ENCODE results near the gene KRT83.

The KRT83 gene

DNA sequence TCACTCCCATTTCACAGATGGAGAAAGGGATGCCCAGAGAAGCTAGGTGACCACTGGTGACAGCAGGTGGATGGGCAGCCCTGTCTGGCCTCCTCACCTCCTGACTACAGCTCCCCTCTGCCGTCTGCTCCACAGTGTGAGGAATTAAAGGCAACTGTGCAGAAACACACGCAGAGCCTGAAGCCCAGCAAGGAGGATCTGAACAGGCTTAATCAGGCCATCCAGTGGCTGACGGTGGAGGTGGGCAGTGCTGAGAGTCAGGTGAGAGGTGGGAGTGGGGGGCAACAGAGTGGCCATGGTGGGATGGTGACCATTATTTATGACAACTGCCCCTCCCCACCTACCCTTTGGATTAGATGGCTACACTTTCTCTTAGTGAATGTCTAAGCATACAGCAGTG, 45.5 kb downstream of the KRT83 start:
- Histone ChIP-seq H3K36me3 (replicated peaks; ENCODE audit: low read depth, low read length) (no peaks in the 10 kb centered on the region), H3K4me3 (ENCODE audit: low read length) (no peak overlapping the region), H3K27ac (ENCODE audit: low read length) (no peak overlapping the region), H3K4me1 (ENCODE audit: low read length) (peaks cover 4% of the 10 kb centered on the region), H3K27me3 (ENCODE audit: low read depth, low read length) (peaks cover 30% of the 10 kb centered on the region), H3K4me2 (ENCODE audit: low read length) (no peak overlapping the region), H3K9me3 (ENCODE audit: insufficient read depth, low read length) (no peaks in the 10 kb centered on the region), H3K9ac (ENCODE audit: low read length) (no peak overlapping the region), H3K79me2 (ENCODE audit: low read length) (no peaks in the 10 kb centered on the region), H4K20me1 (ENCODE audit: insufficient read depth, low read length) (no peaks in the 10 kb centered on the region), H2AFZ (ENCODE audit: low read depth, low read length) (no peak overlapping the region)
- TF ChIP-seq, protein P1, sequence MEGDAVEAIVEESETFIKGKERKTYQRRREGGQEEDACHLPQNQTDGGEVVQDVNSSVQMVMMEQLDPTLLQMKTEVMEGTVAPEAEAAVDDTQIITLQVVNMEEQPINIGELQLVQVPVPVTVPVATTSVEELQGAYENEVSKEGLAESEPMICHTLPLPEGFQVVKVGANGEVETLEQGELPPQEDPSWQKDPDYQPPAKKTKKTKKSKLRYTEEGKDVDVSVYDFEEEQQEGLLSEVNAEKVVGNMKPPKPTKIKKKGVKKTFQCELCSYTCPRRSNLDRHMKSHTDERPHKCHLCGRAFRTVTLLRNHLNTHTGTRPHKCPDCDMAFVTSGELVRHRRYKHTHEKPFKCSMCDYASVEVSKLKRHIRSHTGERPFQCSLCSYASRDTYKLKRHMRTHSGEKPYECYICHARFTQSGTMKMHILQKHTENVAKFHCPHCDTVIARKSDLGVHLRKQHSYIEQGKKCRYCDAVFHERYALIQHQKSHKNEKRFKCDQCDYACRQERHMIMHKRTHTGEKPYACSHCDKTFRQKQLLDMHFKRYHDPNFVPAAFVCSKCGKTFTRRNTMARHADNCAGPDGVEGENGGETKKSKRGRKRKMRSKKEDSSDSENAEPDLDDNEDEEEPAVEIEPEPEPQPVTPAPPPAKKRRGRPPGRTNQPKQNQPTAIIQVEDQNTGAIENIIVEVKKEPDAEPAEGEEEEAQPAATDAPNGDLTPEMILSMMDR (IDR thresholded peaks at IDR 0.05; ENCODE audit: low read depth, low read length), result no peak
- TF ChIP-seq EZH2phosphoT487 (IDR thresholded peaks at IDR 0.05; ENCODE audit: low read depth), result no peak

- Histone ChIP-seq H3K9ac (ENCODE audit: low read length) (no peak within 1 kb of the TSS), H3K9me3 (ENCODE audit: insufficient read depth, low read length) (no peaks in the 10 kb centered on the region), H3K4me1 (ENCODE audit: low read length) (peaks cover 4% of the 10 kb centered on the region), H3K4me2 (ENCODE audit: low read length) (no peak within 1 kb of the TSS), H3K79me2 (ENCODE audit: low read length) (no peaks in the 10 kb centered on the region), H3K4me3 (ENCODE audit: low read length) (no peak within 1 kb of the TSS), H2AFZ (ENCODE audit: low read depth, low read length) (no peak within 1 kb of the TSS), H3K27me3 (ENCODE audit: low read depth, low read length) (peaks cover 24% of the 10 kb centered on the region), H3K27ac (ENCODE audit: low read length) (no peak within 1 kb of the TSS), H4K20me1 (ENCODE audit: insufficient read depth, low read length) (no peaks in the 10 kb centered on the region), H3K36me3 (replicated peaks; ENCODE audit: low read depth, low read length) (no peaks in the 10 kb centered on the region)
- TF ChIP-seq, protein P1 (IDR thresholded peaks at IDR 0.05; ENCODE audit: low read depth, low read length), result no peak
- no peak for TF ChIP-seq EZH2phosphoT487 (IDR thresholded peaks at IDR 0.05; ENCODE audit: low read depth)
Observed at GRCh38 chr12:52274521-52275120, 46.6 kb downstream of the KRT83 start, which contains the start of gene KRT86. Gene KRT86 (plus strand): TSS chr12:52274645. CDS start chr12:52301917, 27,272 bp downstream.

GRCh38 chr12:52271158-52271557, 50.0 kb downstream of the KRT83 start:
- Histone ChIP-seq H3K9ac (ENCODE audit: low read length) (no peak overlapping the region), H3K9me3 (ENCODE audit: insufficient read depth, low read length) (no peaks in the 10 kb centered on the region)

DNA sequence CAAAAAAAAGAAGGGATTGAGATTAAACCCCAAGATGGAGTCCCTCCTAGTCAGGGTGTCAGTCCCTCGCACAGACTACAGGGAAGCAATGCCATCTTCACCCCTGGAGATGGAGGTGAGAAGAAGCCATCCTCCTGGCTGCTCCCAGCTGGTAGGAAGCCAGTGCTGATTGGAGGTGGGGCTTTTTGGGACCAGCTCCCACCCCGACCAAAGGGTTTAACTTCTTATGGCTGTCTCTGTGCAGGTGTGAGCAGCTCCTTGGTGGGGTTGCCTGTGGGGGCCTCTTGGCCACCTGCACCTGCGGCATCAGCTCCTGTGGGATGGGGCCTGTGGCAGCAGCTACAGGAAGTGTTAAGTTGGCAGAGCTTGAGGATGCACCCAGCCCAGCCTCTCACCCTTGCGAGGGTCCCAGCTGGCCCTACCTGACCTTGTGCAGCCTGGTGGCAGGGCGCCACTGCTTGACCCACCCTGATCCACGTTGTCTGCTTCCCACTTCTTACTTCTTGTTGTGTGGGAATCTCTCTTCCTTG, 50.6 kb downstream of the KRT83 start:
- TF ChIP-seq EZH2phosphoT487 (IDR thresholded peaks at IDR 0.05; ENCODE audit: low read depth), result no peak
- TF ChIP-seq, protein P1 (IDR thresholded peaks at IDR 0.05; ENCODE audit: low read depth, low read length), result no peak
- no peak overlapping the region for H3K27ac ChIP-seq (ENCODE audit: low read length)

More at GRCh38 chr12:52271158-52271557, 50.0 kb downstream of the KRT83 start:
- Histone ChIP-seq H3K79me2 (ENCODE audit: low read length) (no peaks in the 10 kb centered on the region), H3K36me3 (replicated peaks; ENCODE audit: low read depth, low read length) (no peaks in the 10 kb centered on the region), H3K4me1 (ENCODE audit: low read length) (no peaks in the 10 kb centered on the region), H3K4me2 (ENCODE audit: low read length) (no peak overlapping the region), H2AFZ (ENCODE audit: low read depth, low read length) (no peak overlapping the region), H4K20me1 (ENCODE audit: insufficient read depth, low read length) (no peaks in the 10 kb centered on the region), H3K4me3 (ENCODE audit: low read length) (no peak overlapping the region), H3K27ac (ENCODE audit: low read length) (no peak overlapping the region), H3K27me3 (ENCODE audit: low read depth, low read length) (peaks cover 20% of the 10 kb centered on the region)
- TF ChIP-seq EZH2phosphoT487 (IDR thresholded peaks at IDR 0.05; ENCODE audit: low read depth), result no peak
- TF ChIP-seq, protein P1 (IDR thresholded peaks at IDR 0.05; ENCODE audit: low read depth, low read length), result no peak

More for the DNA sequence above, 50.6 kb downstream of the KRT83 start:
- H4K20me1 ChIP-seq (ENCODE audit: insufficient read depth, low read length), result no peaks in the 10 kb centered on the region
- H3K9ac ChIP-seq (ENCODE audit: low read length), result no peak overlapping the region
- H3K79me2 ChIP-seq (ENCODE audit: low read length), result no peaks in the 10 kb centered on the region
- H3K4me2 ChIP-seq (ENCODE audit: low read length), result no peak overlapping the region
- H2AFZ ChIP-seq (ENCODE audit: low read depth, low read length), result no peak overlapping the region
- no peaks in the 10 kb centered on the region for H3K9me3 ChIP-seq (ENCODE audit: insufficient read depth, low read length)
- no peaks in the 10 kb centered on the region for H3K36me3 ChIP-seq (replicated peaks; ENCODE audit: low read depth, low read length)
- H3K27me3 ChIP-seq (ENCODE audit: low read depth, low read length), result peaks cover 20% of the 10 kb centered on the region
- no peak overlapping the region for H3K4me3 ChIP-seq (ENCODE audit: low read length)
- no peaks in the 10 kb centered on the region for H3K4me1 ChIP-seq (ENCODE audit: low read length)
